Gastrocnemius medialis (tissue), 4 donors: Measurements from ENCODE around the gene TMBIM1. TPM values are rescaled to one million over a fixed set of nuclear protein-coding genes. Genes with fewer than 3 reads are reported as not detected.
"Not testable (repeated sequence)": the region's sequence is repeated elsewhere in the genome, so short reads cannot be mapped to it uniquely, and the experiment has no call there.

Experiments
- ATAC-seq, 2 donors: fragments of 150-250 bp; one replicate each; pipeline ENCODE4 v1.9.1; 2016
- DNase-seq, 2 donors: peaks; one replicate each; pipeline ENCODE4 v3.0.0-alpha.2; 2019
- H3K27ac ChIP-seq, 4 donors: fragments of 200-600 bp; sonication (generic); 1 replicate in 1 of 4; 2 replicates in 3 of 4; pipeline ENCODE4 v1.5.1; 2016 to 2018; ENCODE audit warnings: mild to moderate bottlenecking in 2 of 4, moderate library complexity in 1 of 4
- H3K27me3 ChIP-seq, 3 donors: fragments of 200-600 bp; sonication (generic) in 2 of 3; 1 replicate in 1 of 3; 2 replicates in 2 of 3; pipeline versions ENCODE4 v1.5.1 to v1.6.0; 2016 to 2019; ENCODE audit warnings: mild to moderate bottlenecking in 1 of 3, moderate library complexity in 1 of 3
- H3K36me3 ChIP-seq, 2 donors: fragments of 200-600 bp; sonication (generic) in 1 of 2; one replicate each; pipeline ENCODE4 v1.5.1; 2017 to 2018
- H3K4me1 ChIP-seq, 2 donors: fragments of 200-600 bp; sonication (generic) in 1 of 2; one replicate each; pipeline ENCODE4 v1.5.1; 2016 to 2017; ENCODE audit warnings: mild to moderate bottlenecking in 2 of 2
- H3K4me3 ChIP-seq, 4 donors: fragments of 200-600 bp; sonication (generic) in 3 of 4; 1 replicate in 1 of 4; 2 replicates in 3 of 4; pipeline ENCODE4 v1.5.1; 2016 to 2019; ENCODE audit warnings: mild to moderate bottlenecking in 2 of 4
- H3K9me3 ChIP-seq, 3 donors: fragments of 200-600 bp; sonication (generic) in 2 of 3; 1 replicate in 1 of 3; 2 replicates in 2 of 3; pipeline ENCODE4 v1.5.1; 2016 to 2019
- CTCF ChIP-seq, 5 experiments: fragments of 450-650 bp in 3 of 5; fragments of 200-600 bp in 2 of 5; sonication (generic) in 2 of 5; IDR thresholded peaks in 4 of 5; conservative IDR thresholded peaks in 1 of 5; 1 replicate in 4 of 5; 2 replicates in 1 of 5; pipeline ENCODE4 v1.5.1; 2016 to 2019; ENCODE audit warnings: antibody characterized with exemption in 5 of 5, mild to moderate bottlenecking in 3 of 5, moderate library complexity in 3 of 5
- POLR2A ChIP-seq, 2 donors: fragments of 450-650 bp; IDR thresholded peaks; one replicate each; pipeline ENCODE4 v1.6.1; 2017; ENCODE audit warnings: antibody characterized with exemption in 2 of 2, mild to moderate bottlenecking in 2 of 2, moderate library complexity in 2 of 2
- in situ Hi-C, 4 donors: fragments of 200-750 bp; cut with MboI; loops; one replicate each; pipeline versions ENCODE4 v1.15.0 to v1.8.0; 2017; ENCODE audit warnings: low sequenced_read_pairs in 4 of 4
- intact Hi-C: fragments of 100-400 bp; cut with DNase I; formaldehyde crosslinking; loops from one replicate; pipeline ENCODE4 v1.15.1; 2023; ENCODE audit warnings: low total_unique reads
- total RNA-seq, 4 donors: library from RNA; depleted of rRNA; stranded (reverse); fragments of >200 nt; gene quantifications; one replicate each; pipeline versions ENCODE4 v1.1.0 to v1.2.3, GENCODE V29; 2016

Gene TMBIM1
- total RNA-seq, 4 donors from 2014 or later, result 142 to 296 (median 215) TPM

- in situ Hi-C loops, result loop anchor here in 2 of 4 donors (10.0 kb wide), 2 partner anchors 120 to 290 kb away; partner anchors contain the start of genes CNOT9 (in 1 of the 2), CTDSP1 (in 1 of the 2) and USP37 (in 1 of the 2)
- Histone ChIP-seq H3K4me3 (no peak overlapping the region), H3K27me3 (no peaks in the 10 kb centered on the region), H3K4me1 (peaks cover 27 to 33% of the 10 kb centered on the region in 2 donors), H3K27ac (peak overlapping the region; percentile 78 to 90 (median 83)), H3K9me3 (no peaks in the 10 kb centered on the region), H3K36me3 (peaks cover 0 to 61% of the 10 kb centered on the region in 2 donors)
- TF ChIP-seq POLR2A (IDR thresholded peaks at IDR 0.05), result no peak
- TF ChIP-seq CTCF (IDR thresholded peaks at IDR 0.05 in 4 of 5, conservative IDR thresholded peaks at IDR 0.05 in 1 of 5), result no peak
- no peak for ATAC-seq
- no peak for DNase-seq
- intact Hi-C loops, result loop anchor here (5.0 to 10.0 kb wide), 2 partner anchors 87 to 1860 kb away; partner anchors contain the start of gene SMARCAL1
Observed at GRCh38 chr2:218274586-218274985, 17.7 kb downstream of the TMBIM1 start.

GRCh38 chr2:218273908-218274249 lies 18.4 kb downstream of the TMBIM1 start:
- in situ Hi-C loops, result loop anchor here in 2 of 4 donors (10.0 kb wide), 2 partner anchors 121 to 291 kb away; partner anchors contain the start of genes CNOT9 (in 1 of the 2), CTDSP1 (in 1 of the 2) and USP37 (in 1 of the 2)
- peak overlapping the region; percentile 78 to 90 (median 83) for H3K27ac ChIP-seq
- H3K36me3 ChIP-seq, result peaks cover 0 to 54% of the 10 kb centered on the region in 2 donors
- H3K27me3 ChIP-seq, result no peaks in the 10 kb centered on the region
- H3K9me3 ChIP-seq, result no peaks in the 10 kb centered on the region
- intact Hi-C loops, result loop anchor here (2.0 to 10.0 kb wide), 3 partner anchors 17 to 1859 kb away; partner anchors contain the start of gene SMARCAL1
- ATAC-seq (no peak), DNase-seq (no peak)
- H3K4me3 ChIP-seq, result no peak overlapping the region
- peaks cover 32 to 38% of the 10 kb centered on the region in 2 donors for H3K4me1 ChIP-seq
- TF ChIP-seq POLR2A (IDR thresholded peaks at IDR 0.05) (no peak), CTCF (IDR thresholded peaks at IDR 0.05 in 4 of 5, conservative IDR thresholded peaks at IDR 0.05 in 1 of 5) (no peak)

- H3K4me3 ChIP-seq, result peak overlapping the region in 1 of 4 donors; percentile 5
- ATAC-seq, DNase-seq, H3K27me3 ChIP-seq, H3K9me3 ChIP-seq: not testable (repeated sequence)
- peak overlapping the region; percentile 78 to 90 (median 83) for H3K27ac ChIP-seq
- H3K4me1 ChIP-seq, result peaks cover 37 to 43% of the 10 kb centered on the region in 2 donors
- in situ Hi-C loops (loop anchor here in 2 of 4 donors (10.0 kb wide), 2 partner anchors 121 to 291 kb away; partner anchors contain the start of genes CNOT9 (in 1 of the 2), CTDSP1 (in 1 of the 2) and USP37 (in 1 of the 2)), intact Hi-C loops (loop anchor here (2.0 to 10.0 kb wide), 3 partner anchors 17 to 1859 kb away; partner anchors contain the start of gene SMARCAL1)
- peaks cover 0 to 49% of the 10 kb centered on the region in 2 donors for H3K36me3 ChIP-seq
Observed at GRCh38 chr2:218273214-218273907, 18.9 kb downstream of the TMBIM1 start.

- Histone ChIP-seq H3K36me3 (peaks cover 0 to 43% of the 10 kb centered on the region in 2 donors), H3K4me1 (peaks cover 38 to 47% of the 10 kb centered on the region in 2 donors), H3K27me3 (no peaks in the 10 kb centered on the region), H3K4me3 (peak overlapping the region in 1 of 4 donors; percentile 5), H3K9me3 (no peaks in the 10 kb centered on the region), H3K27ac (peak overlapping the region; percentile 78 to 90 (median 83))
- ATAC-seq (peak; percentile 61), DNase-seq (peak; percentile 87 to 93)
- intact Hi-C loops, result loop anchor here (1.0 to 10.0 kb wide), 4 partner anchors 18 to 1858 kb away; partner anchors contain the start of gene SMARCAL1
- in situ Hi-C loops, result loop anchor here in 2 of 4 donors (10.0 kb wide), 2 partner anchors 122 to 292 kb away; partner anchors contain the start of genes CNOT9 (in 1 of the 2), CTDSP1 (in 1 of the 2) and USP37 (in 1 of the 2)
- TF ChIP-seq CTCF (IDR thresholded peaks at IDR 0.05 in 4 of 5, conservative IDR thresholded peaks at IDR 0.05 in 1 of 5) (peak; percentile 88 to 94 (median 91)), POLR2A (IDR thresholded peaks at IDR 0.05) (peak in 1 of 2 donors; percentile 14)
Observed at GRCh38 chr2:218272531-218273212, 19.6 kb downstream of the TMBIM1 start.
